T-cell (primary cell): Measurements from ENCODE around the gene CDC45. TPM values are rescaled to one million over a fixed set of nuclear protein-coding genes. Genes with fewer than 3 reads are reported as not detected.
"Not testable (repeated sequence)": the region's sequence is repeated elsewhere in the genome, so short reads cannot be mapped to it uniquely, and the experiment has no call there.

Experiments used
- ATAC-seq, 4 experiments: fragments of 200-7000 bp in 3 of 4; fragments of 150-1000 bp in 1 of 4; cut with Tn5 transposase; replicated peaks in 1 of 4; 1 replicate in 3 of 4; 2 replicates in 1 of 4; pipeline ENCODE4 v1.10.0; 2021; ENCODE audit warnings: moderate library complexity in 3 of 4, mild to moderate bottlenecking in 2 of 4, moderate number of reproducible peaks in 1 of 4
- CTCF ChIA-PET, 2 donors: fragments of 300-600 bp; sonication (Branson Sonifier 250); formaldehyde crosslinking; loops; one replicate each; lab custom pipeline; 2022; ENCODE audit warnings: antibody characterized with exemption in 2 of 2; lab: Charles Lee
- POLR2A ChIA-PET, 2 donors: fragments of 300-600 bp; sonication (Branson Sonifier 250); formaldehyde crosslinking; loops; one replicate each; lab custom pipeline; 2022; ENCODE audit warnings: antibody characterized with exemption in 2 of 2; lab: Charles Lee
- DNase-seq, 35 experiments: peaks; one replicate each; pipeline versions ENCODE4 v3.0.0 to v3.0.0-alpha.2; 2013 to 2023
- H3K27ac ChIP-seq: one replicate; pipeline ENCODE4 v1.5.1; 2013; ENCODE audit warnings: low read length
- H3K27me3 ChIP-seq, 2 experiments: replicated peaks in 1 of 2; 1 replicate in 1 of 2; 2 replicates in 1 of 2; pipeline versions ENCODE4 v1.6.1 to v1.7.0; 2013; ENCODE audit warnings: low read length in 1 of 2, mixed read lengths in 1 of 2; ENCODE audit not compliant: control insufficient read depth in 2 of 2, insufficient read depth in 2 of 2; ENCODE audit errors: extremely low read depth in 1 of 2
- H3K36me3 ChIP-seq, 2 donors: 1 replicate in 1 of 2; 2 replicates in 1 of 2; pipeline versions ENCODE4 v1.6.1 to v1.7.0; 2013; ENCODE audit warnings: low read length in 1 of 2; ENCODE audit not compliant: control insufficient read depth in 2 of 2, insufficient read depth in 1 of 2; ENCODE audit errors: extremely low read depth in 1 of 2
- H3K4me1 ChIP-seq, 2 experiments: 1 replicate in 1 of 2; 2 replicates in 1 of 2; pipeline versions ENCODE4 v1.6.1 to v1.7.0; 2013; ENCODE audit warnings: low read length in 2 of 2, mixed read lengths in 1 of 2; ENCODE audit not compliant: insufficient read depth in 2 of 2, control insufficient read depth in 1 of 2; ENCODE audit errors: extremely low read depth in 1 of 2
- H3K4me3 ChIP-seq, 2 donors: 1 replicate in 1 of 2; 2 replicates in 1 of 2; pipeline versions ENCODE4 v1.5.1 to v1.7.0; 2013; ENCODE audit warnings: mild to moderate bottlenecking in 2 of 2, low read length in 1 of 2, moderate library complexity in 1 of 2; ENCODE audit not compliant: control insufficient read depth in 1 of 2; ENCODE audit errors: extremely low read depth in 1 of 2
- H3K9me3 ChIP-seq: 2 replicates; pipeline ENCODE4 v1.7.0; 2013
- H3K27ac Mint-ChIP-seq, 2 donors: one replicate each; pipeline ENCODE4 v1.8.0; 2020 to 2021; ENCODE audit warnings: mild to moderate bottlenecking in 2 of 2, mixed read lengths in 2 of 2
- H3K27me3 Mint-ChIP-seq, 2 donors: one replicate each; pipeline ENCODE4 v1.8.0; 2021 to 2022; ENCODE audit warnings: mixed read lengths in 2 of 2
- H3K36me3 Mint-ChIP-seq: one replicate; pipeline ENCODE4 v1.8.0; 2021; ENCODE audit warnings: mixed read lengths
- H3K4me1 Mint-ChIP-seq, 3 donors: one replicate each; pipeline ENCODE4 v1.8.0; 2020 to 2022; ENCODE audit warnings: mixed read lengths in 3 of 3, mild to moderate bottlenecking in 1 of 3
- H3K4me3 Mint-ChIP-seq, 3 donors: one replicate each; pipeline ENCODE4 v1.8.0; 2020 to 2022; ENCODE audit warnings: mild to moderate bottlenecking in 3 of 3, mixed read lengths in 3 of 3, moderate library complexity in 3 of 3
- H3K9me3 Mint-ChIP-seq, 3 donors: one replicate each; pipeline ENCODE4 v1.8.0; 2020 to 2022; ENCODE audit warnings: mixed read lengths in 3 of 3
- WGBS: methylation state at CpG from one replicate; pipeline ENCODE4 v1.1.5; 2013; ENCODE audit warnings: missing lambda C conversion rate; ENCODE audit not compliant: insufficient coverage; 5-methylcytosine and 5-hydroxymethylcytosine counted together
- total RNA-seq, 35 experiments: library from RNA in 6 of 35; stranded (reverse) in 6 of 35; fragments of 120-200 nt in 1 of 35; gene quantifications; one replicate each; pipeline versions ENCODE4 v1.2.1 to v1.2.4 and lab custom pipeline; 2013 to 2026

CDC45 gene
- total RNA-seq, 5 donors from 2014 or later (not counting 1 experiment from before 2014, with no cell fraction given), result 0.56 to 2.7 (median 2.2) TPM

- H3K4me3 Mint-ChIP-seq, result no peak overlapping the region
- no peaks in the 10 kb centered on the region for H3K36me3 ChIP-seq
- ATAC-seq (no peak), DNase-seq (no peak)
- H3K9me3 Mint-ChIP-seq, result no peaks in the 10 kb centered on the region
- peaks cover 0 to 10% of the 10 kb centered on the region in 2 experiments for H3K27me3 ChIP-seq
- H3K27ac Mint-ChIP-seq, result no peak overlapping the region
- no peaks in the 10 kb centered on the region for H3K36me3 Mint-ChIP-seq
- no peaks in the 10 kb centered on the region for H3K4me1 ChIP-seq
- WGBS, result 94% methylated on average over 14 of the region's 16 CpGs
- H3K27ac ChIP-seq, result no peak overlapping the region
- no peaks in the 10 kb centered on the region for H3K4me1 Mint-ChIP-seq
- no peaks in the 10 kb centered on the region for H3K9me3 ChIP-seq
- ChIA-PET POLR2A (no interaction called here), CTCF (no interaction called here)
- no peak overlapping the region for H3K4me3 ChIP-seq
- peaks cover 0 to 8% of the 10 kb centered on the region in 2 donors for H3K27me3 Mint-ChIP-seq
These were observed 64.4 kb downstream of the CDC45 start for GRCh38 chr22:19543970-19544708.

GRCh38 chr22:19545935-19546207 is 66.2 kb downstream of the CDC45 start:
- Mint-ChIP-seq H3K36me3 (no peaks in the 10 kb centered on the region), H3K4me3 (no peak overlapping the region), H3K27ac (no peak overlapping the region), H3K27me3 (peaks cover 0 to 8% of the 10 kb centered on the region in 2 donors), H3K9me3 (no peaks in the 10 kb centered on the region), H3K4me1 (no peaks in the 10 kb centered on the region)
- Histone ChIP-seq H3K36me3 (no peaks in the 10 kb centered on the region), H3K27ac (no peak overlapping the region), H3K4me3 (no peak overlapping the region), H3K27me3 (peaks cover 0 to 10% of the 10 kb centered on the region in 2 experiments), H3K9me3 (no peaks in the 10 kb centered on the region), H3K4me1 (no peaks in the 10 kb centered on the region)
- DNase-seq (no peak), ATAC-seq (no peak)
- no CpG with 5 or more reads among the region's 5 CpGs for WGBS
- ChIA-PET CTCF (no interaction called here), POLR2A (no interaction called here)

- DNase-seq (no peak), ATAC-seq (no peak)
- Histone ChIP-seq H3K27ac (no peak overlapping the region), H3K4me3 (no peak overlapping the region), H3K4me1 (no peaks in the 10 kb centered on the region), H3K27me3 (peaks cover 0 to 10% of the 10 kb centered on the region in 2 experiments), H3K9me3 (no peaks in the 10 kb centered on the region), H3K36me3 (no peaks in the 10 kb centered on the region)
- H3K27me3 Mint-ChIP-seq, result peaks cover 0 to 8% of the 10 kb centered on the region in 2 donors
- no peaks in the 10 kb centered on the region for H3K9me3 Mint-ChIP-seq
- ChIA-PET POLR2A (no interaction called here), CTCF (no interaction called here)
- no peak overlapping the region for H3K4me3 Mint-ChIP-seq
- no peaks in the 10 kb centered on the region for H3K4me1 Mint-ChIP-seq
- no peaks in the 10 kb centered on the region for H3K36me3 Mint-ChIP-seq
- no peak overlapping the region for H3K27ac Mint-ChIP-seq
- WGBS, result 100% methylated on average over 1 of the region's 6 CpGs
These were observed 67.0 kb downstream of the CDC45 start for GRCh38 chr22:19546680-19547079.

DNA sequence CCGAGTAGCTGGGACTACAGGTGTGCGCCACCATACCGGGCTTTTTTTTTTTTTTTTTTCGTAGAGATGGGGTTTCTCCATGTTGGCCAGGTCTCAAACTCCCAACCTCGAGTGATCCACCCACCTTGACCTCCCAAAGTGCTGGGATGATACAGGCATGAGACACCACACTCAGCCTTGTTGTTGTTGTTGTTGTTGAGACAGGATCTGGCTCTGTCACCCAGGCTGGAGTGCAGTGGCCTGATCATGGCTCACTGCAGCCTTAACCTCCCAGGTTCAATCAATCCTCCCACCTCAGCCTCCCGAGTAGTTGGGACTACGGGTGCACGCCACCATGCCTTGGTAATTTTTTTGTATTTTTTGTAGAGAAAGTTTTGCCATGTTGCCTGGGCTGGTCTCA is 67.9 kb downstream of the CDC45 start:
- H3K36me3 ChIP-seq, result no peaks in the 10 kb centered on the region
- H3K4me3 ChIP-seq, result no peak overlapping the region
- no CpG with 5 or more reads among the region's 8 CpGs for WGBS
- no peak for DNase-seq
- H3K27me3 Mint-ChIP-seq, result peaks cover 0 to 9% of the 10 kb centered on the region in 2 donors
- H3K4me1 ChIP-seq, result no peaks in the 10 kb centered on the region
- no peak overlapping the region for H3K27ac ChIP-seq
- H3K9me3 ChIP-seq, result no peaks in the 10 kb centered on the region
- POLR2A ChIA-PET, result no interaction called here
- no peaks in the 10 kb centered on the region for H3K9me3 Mint-ChIP-seq
- no peaks in the 10 kb centered on the region for H3K36me3 Mint-ChIP-seq
- H3K27ac Mint-ChIP-seq, result no peak overlapping the region
- CTCF ChIA-PET, result no interaction called here
- H3K4me3 Mint-ChIP-seq, result no peak overlapping the region
- no peak for ATAC-seq
- no peaks in the 10 kb centered on the region for H3K4me1 Mint-ChIP-seq
- peaks cover 0 to 10% of the 10 kb centered on the region in 2 experiments for H3K27me3 ChIP-seq

DNA sequence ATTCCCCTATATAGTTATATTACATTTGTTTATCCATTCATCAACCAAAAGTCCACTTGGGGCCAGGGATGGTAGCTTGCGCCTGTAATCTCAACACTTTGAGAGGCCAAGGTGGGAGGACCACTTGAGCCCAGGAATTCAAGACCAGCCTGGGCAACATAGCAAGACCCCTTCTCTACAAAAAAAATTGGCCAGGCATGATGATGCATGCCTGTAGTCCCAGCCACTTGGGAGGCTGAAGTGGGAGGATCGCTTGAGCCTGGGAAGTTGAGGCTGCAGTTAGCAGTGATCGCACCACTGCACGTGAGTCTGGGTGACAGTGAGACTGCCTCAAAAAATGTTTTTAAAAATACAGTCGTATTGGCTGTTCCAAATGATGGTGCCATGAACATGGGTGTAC is 68.7 kb downstream of the CDC45 start:
- H3K36me3 Mint-ChIP-seq, result not testable (repeated sequence)
- H3K27me3 Mint-ChIP-seq, result peaks cover 0 to 10% of the 10 kb centered on the region in 2 donors
- WGBS, result 100% methylated on average over 4 of the region's 5 CpGs

GRCh38 chr22:19548964-19549363 is 69.2 kb downstream of the CDC45 start:
- Mint-ChIP-seq H3K9me3 (no peaks in the 10 kb centered on the region), H3K27ac (no peak overlapping the region), H3K36me3 (no peaks in the 10 kb centered on the region), H3K4me1 (no peaks in the 10 kb centered on the region), H3K4me3 (no peak overlapping the region), H3K27me3 (peaks cover 0 to 8% of the 10 kb centered on the region in 2 donors)
- DNase-seq (no peak), ATAC-seq (no peak)
- Histone ChIP-seq H3K9me3 (no peaks in the 10 kb centered on the region), H3K4me1 (no peaks in the 10 kb centered on the region), H3K27me3 (peaks cover 0 to 16% of the 10 kb centered on the region in 2 experiments), H3K36me3 (no peaks in the 10 kb centered on the region), H3K4me3 (no peak overlapping the region), H3K27ac (no peak overlapping the region)
- no CpG with 5 or more reads among the region's 2 CpGs for WGBS
- ChIA-PET POLR2A (no interaction called here), CTCF (no interaction called here)

More for the DNA sequence above, 68.7 kb downstream of the CDC45 start:
- ATAC-seq, POLR2A ChIA-PET, DNase-seq, H3K4me1 ChIP-seq, CTCF ChIA-PET, H3K9me3 Mint-ChIP-seq, H3K36me3 ChIP-seq, H3K27ac ChIP-seq, H3K4me1 Mint-ChIP-seq, H3K9me3 ChIP-seq, H3K27ac Mint-ChIP-seq, H3K4me3 ChIP-seq, H3K4me3 Mint-ChIP-seq: not testable (repeated sequence)
- H3K27me3 ChIP-seq, result peaks cover 0 to 14% of the 10 kb centered on the region in 2 experiments
